K562 (cell line): Measurements from ENCODE around the gene POU4F3. TPM values are rescaled to one million over a fixed set of nuclear protein-coding genes. Genes with fewer than 3 reads are reported as not detected.

Experiments used
- ATAC-seq: fragments of 200-7000 bp; cut with Tn5 transposase; 3 replicates; pipeline ENCODE4 v1.9.1; 2020; ENCODE audit warnings: moderate library complexity
- BruUV-seq: library from RNA; stranded (reverse); fragments of 400-500 nt; replicated peaks from 2 replicates; lab custom pipeline; 2021; lab: Mats Ljungman, UMichigan
- CTCF ChIA-PET: fragments of 300-600 bp; formaldehyde crosslinking; extraction: SDS; loops from one replicate; lab custom pipeline; 2021; ENCODE audit warnings: low intra/inter-chr PET ratio; lab: Yijun Ruan, JAX
- POLR2A ChIA-PET: fragments of 300-600, 350-650 bp; sonication (Branson Sonifier 250); formaldehyde crosslinking; extraction: SDS; loops from one replicate; lab custom pipeline; 2021; ENCODE audit warnings: antibody characterized with exemption, inconsistent platforms; lab: Yijun Ruan, JAX
- DNase-seq, 4 experiments: peaks; one replicate each; pipeline versions ENCODE4 v3.0.0 to v3.0.0-alpha.2; 2011 to 2018; ENCODE audit warnings: low spot score in 3 of 4, mixed read lengths in 3 of 4; ENCODE audit errors: extremely low read depth in 1 of 4
- FAIRE-seq: peaks from 2 replicates; lab custom pipeline; 2011; peaks lifted over from hg19 to GRCh38; lab: Jason Lieb, UNC
- H2AFZ ChIP-seq: 2 replicates; pipeline ENCODE4 v1.6.0; 2011; ENCODE audit warnings: low read depth, low read length, control low read depth, inconsistent platforms
- H3K27ac ChIP-seq: fragments of 200-600 bp; 3 replicates; pipeline ENCODE4 v1.8.0; 2011; ENCODE audit warnings: low read depth, mild to moderate bottlenecking, control low read depth, inconsistent platforms, low read length, moderate library complexity, mixed read lengths; ENCODE audit errors: extremely low read depth
- H3K27me3 ChIP-seq, 2 experiments: fragments of 300-600 bp in 1 of 2; 2 replicates in 1 of 2; 3 replicates in 1 of 2; pipeline versions ENCODE4 v1.6.0 to v1.8.0; 2011; ENCODE audit warnings: inconsistent platforms in 2 of 2, low read length in 2 of 2, mild to moderate bottlenecking in 1 of 2, mixed read lengths in 1 of 2, moderate library complexity in 1 of 2; ENCODE audit not compliant: control insufficient read depth in 2 of 2, insufficient read depth in 2 of 2
- H3K36me3 ChIP-seq: fragments of 300-600 bp; 3 replicates; pipeline ENCODE4 v1.8.0; 2011; ENCODE audit warnings: mild to moderate bottlenecking, low read length, inconsistent platforms; ENCODE audit not compliant: control insufficient read depth, insufficient read depth
- H3K4me1 ChIP-seq, 2 experiments: fragments of 200-600 bp in 1 of 2; replicated peaks in 1 of 2; 2 replicates in 1 of 2; 3 replicates in 1 of 2; pipeline versions ENCODE4 v1.5.1 to v1.8.0; 2011; ENCODE audit warnings: inconsistent platforms in 2 of 2, low read length in 2 of 2, mild to moderate bottlenecking in 1 of 2, mixed read lengths in 1 of 2, moderate library complexity in 1 of 2; ENCODE audit not compliant: control insufficient read depth in 2 of 2, insufficient read depth in 2 of 2
- H3K4me2 ChIP-seq: 2 replicates; pipeline ENCODE4 v1.6.1; 2011; ENCODE audit warnings: low read length, control low read depth, inconsistent platforms, mixed read lengths; ENCODE audit not compliant: insufficient read depth
- H3K4me3 ChIP-seq: fragments of 200-600 bp; sonication (generic), shearing (Covaris generic); 2 replicates; pipeline ENCODE4 v1.5.1; 2016; ENCODE audit warnings: control low read depth, inconsistent platforms
- H3K79me2 ChIP-seq: fragments of 200-600 bp; 3 replicates; pipeline ENCODE4 v1.8.0; 2011; ENCODE audit warnings: low read length, inconsistent platforms; ENCODE audit not compliant: control insufficient read depth, insufficient read depth
- H3K9ac ChIP-seq, 2 experiments: 2 replicates each; pipeline versions ENCODE4 v1.6.0 to v1.6.1; 2011; ENCODE audit warnings: low read depth in 2 of 2, low read length in 2 of 2, control low read depth in 1 of 2, inconsistent platforms in 1 of 2, mild to moderate bottlenecking in 1 of 2, mixed read lengths in 1 of 2; ENCODE audit not compliant: insufficient read depth in 1 of 2
- H3K9me1 ChIP-seq: one replicate; pipeline ENCODE4 v1.6.0; 2011; ENCODE audit warnings: inconsistent platforms, mild to moderate bottlenecking, low read length, moderate library complexity; ENCODE audit not compliant: control insufficient read depth, insufficient read depth
- H3K9me3 ChIP-seq: replicated peaks from 2 replicates; pipeline ENCODE4 v1.5.1; 2011; ENCODE audit warnings: low read depth, low read length, inconsistent platforms; ENCODE audit not compliant: control insufficient read depth, insufficient read depth
- H4K20me1 ChIP-seq: replicated peaks from 2 replicates; pipeline ENCODE4 v1.6.1; 2011; ENCODE audit warnings: low read length, inconsistent platforms, mixed read lengths; ENCODE audit not compliant: control insufficient read depth, insufficient read depth
- CHD4 ChIP-seq: fragments of 200-600 bp; sonication (generic); IDR thresholded peaks from 3 replicates; pipeline ENCODE4 v1.6.1; 2012; ENCODE audit warnings: low read depth, mild to moderate bottlenecking, mixed read lengths, low read length, inconsistent platforms; ENCODE audit not compliant: insufficient read depth, insufficient replicate concordance, poor library complexity, severe bottlenecking
- FOSL1 ChIP-seq: fragments of 200-800 bp; sonication (Bioruptor generic); conservative IDR thresholded peaks from 2 replicates; pipeline ENCODE4 v1.6.1; 2016; ENCODE audit warnings: missing genetic modification characterization, missing compliant biosample characterization
- FOXK2 ChIP-seq, 2 experiments: fragments of 450-650 bp; IDR thresholded peaks in 1 of 2; conservative IDR thresholded peaks in 1 of 2; 2 replicates each; pipeline ENCODE4 v1.6.1; 2016; ENCODE audit warnings: low read depth in 2 of 2, mild to moderate bottlenecking in 1 of 2
- MED1 ChIP-seq: sonication (generic); formaldehyde crosslinking; IDR thresholded peaks from 2 replicates; pipeline ENCODE4 v1.8.1; 2023; ENCODE audit warnings: missing genetic modification reagents, borderline replicate concordance
- PHF8 ChIP-seq: fragments of 200-600 bp; sonication (generic); IDR thresholded peaks from 2 replicates; pipeline ENCODE4 v1.6.1; 2012; ENCODE audit warnings: mixed run types, mild to moderate bottlenecking, inconsistent platforms, low read length, moderate library complexity, borderline replicate concordance
- SMC3 ChIP-seq: conservative IDR thresholded peaks from 2 replicates; pipeline ENCODE4 v1.6.1; 2011; ENCODE audit warnings: low read depth, low read length, improper control_type of control experiment; ENCODE audit not compliant: insufficient read depth
- TOE1 ChIP-seq, 2 experiments: fragments of 450-650 bp in 1 of 2; sonication (generic) in 1 of 2; formaldehyde crosslinking in 1 of 2; IDR thresholded peaks; 2 replicates each; pipeline versions ENCODE4 v1.7.1 to v1.8.0; 2016 to 2022; ENCODE audit warnings: borderline replicate concordance in 2 of 2, mild to moderate bottlenecking in 2 of 2, antibody characterized with exemption in 1 of 2, inconsistent platforms in 1 of 2, low read depth in 1 of 2, missing genetic modification reagents in 1 of 2, moderate library complexity in 1 of 2
- ZNF79 ChIP-seq: fragments of 250-450 bp; sonication (Bioruptor Pico); IDR thresholded peaks from 2 replicates; pipeline ENCODE4 v1.4.0; 2020; ENCODE audit warnings: low read depth, mild to moderate bottlenecking, moderate library complexity
- WGBS: fragments of 100-300 bp; shearing (Covaris generic); methylation state at CpG from one replicate; pipeline ENCODE4 v1.1.6; 2016; ENCODE audit warnings: low coverage, mixed read lengths; ENCODE audit not compliant: insufficient coverage; ENCODE audit errors: missing lambda C conversion rate; 5-methylcytosine and 5-hydroxymethylcytosine counted together
- in situ Hi-C: fragments of 300-500 bp; cut with MboI; formaldehyde crosslinking; loops from 4 replicates; pipeline ENCODE4 v1.15.0; 2018; ENCODE audit warnings: inconsistent platforms, mixed read lengths
- intact Hi-C: fragments of 100-400 bp; cut with micrococcal nuclease; formaldehyde crosslinking; loops from 2 replicates; pipeline ENCODE4 v1.14.2; 2022
- polyA plus RNA-seq, 8 experiments: library from polyadenylated mRNA; depleted of rRNA in 4 of 8; stranded (reverse) in 5 of 8; unstranded in 3 of 8; fragments of >200 nt; fragmentation: Nextera tagmentation in 2 of 8; fragmentation: Illumina TruSeq in 1 of 8; extraction: Ambion mirVana in 2 of 8; extraction: Trizol in 1 of 8; gene quantifications; 2 replicates each; pipeline versions ENCODE4 v1.2.1 to v1.2.3, GENCODE V29; 2011 to 2014; ENCODE audit warnings: inconsistent platforms in 1 of 8, missing spikeins in 1 of 8
- total RNA-seq, 7 experiments: library from RNA; depleted of rRNA in 6 of 7; stranded (reverse); fragments of >200 nt in 6 of 7; fragmentation: Illumina TruSeq in 2 of 7; extraction: Trizol in 2 of 7; gene quantifications; 2 replicates each; pipeline versions ENCODE4 v1.2.1 to v1.2.3, GENCODE V29; 2011 to 2021; ENCODE audit warnings: low replicate concordance in 1 of 7
- TF ChIP-seq, protein P1 (sequence below): fragments of 250-450 bp; sonication (Bioruptor Pico); IDR thresholded peaks from 2 replicates; pipeline ENCODE4 v1.5.0; 2021
- TF ChIP-seq, protein P2 (sequence below), 2 experiments: fragments of 450-650 bp; formaldehyde crosslinking in 1 of 2; IDR thresholded peaks; 2 replicates each; pipeline versions ENCODE4 v1.4.0 to v1.6.1; 2014 to 2020; ENCODE audit warnings: mild to moderate bottlenecking in 2 of 2, borderline replicate concordance in 1 of 2, low read depth in 1 of 2

Gene POU4F3
- total and polyA plus RNA-seq, 9 of the 15 experiments (the other 6 are each of a cell fraction or from before 2014, with no cell fraction given) = 0.04 to 0.13 (median 0.07) TPM; not detected in 6

DNA sequence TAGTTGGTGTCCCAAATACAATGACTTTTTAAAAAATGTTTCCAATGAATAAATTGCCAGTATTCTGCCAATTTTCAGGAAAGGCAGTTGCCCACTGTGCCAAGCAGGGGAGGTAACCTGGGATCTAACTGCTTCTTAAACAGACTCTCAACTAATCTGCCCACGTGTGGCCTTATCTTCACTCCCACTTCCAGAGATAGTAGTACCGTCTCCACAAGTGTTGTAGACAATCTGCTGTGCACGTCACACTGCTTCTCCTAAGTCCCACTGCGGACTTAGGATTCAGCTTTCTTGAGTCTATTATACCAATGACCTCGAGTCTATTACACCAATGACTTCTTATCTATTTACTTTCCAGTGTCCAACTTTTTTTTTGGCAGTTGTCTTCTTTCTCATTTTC is 21.2 kb downstream of the POU4F3 start:
- Histone ChIP-seq H3K27ac (no peak overlapping the region), H2AFZ (no peak overlapping the region), H3K4me2 (no peak overlapping the region), H3K9ac (no peak overlapping the region), H3K4me1 (no peaks in the 10 kb centered on the region), H3K9me3 (no peaks in the 10 kb centered on the region), H3K9me1 (no peaks in the 10 kb centered on the region), H3K27me3 (no peaks in the 10 kb centered on the region; a peak in 1 of 5 replicates), H4K20me1 (no peaks in the 10 kb centered on the region), H3K79me2 (no peaks in the 10 kb centered on the region), H3K4me3 (no peak overlapping the region), H3K36me3 (no peaks in the 10 kb centered on the region)
- intact Hi-C loops = no loop called here
- no peak for ATAC-seq
- TF ChIP-seq FOXK2 (conservative IDR thresholded peaks at IDR 0.05 in 1 of 2, IDR thresholded peaks at IDR 0.05 in 1 of 2; ENCODE audit: low read depth in 2 of 2) (no peak), CHD4 (no peak), ZNF79 (CRISPR knock-in tag) (no peak), FOSL1 (no peak), PHF8 (no peak), MED1 (CRISPR knock-in tag) (no peak), TOE1 (IDR thresholded peaks at IDR 0.05; ENCODE audit: borderline replicate concordance) (no peak), TOE1 (CRISPR knock-in tag; IDR thresholded peaks at IDR 0.05; ENCODE audit: borderline replicate concordance, low read depth) (no peak), SMC3 (no peak)
- TF ChIP-seq, protein P1, sequence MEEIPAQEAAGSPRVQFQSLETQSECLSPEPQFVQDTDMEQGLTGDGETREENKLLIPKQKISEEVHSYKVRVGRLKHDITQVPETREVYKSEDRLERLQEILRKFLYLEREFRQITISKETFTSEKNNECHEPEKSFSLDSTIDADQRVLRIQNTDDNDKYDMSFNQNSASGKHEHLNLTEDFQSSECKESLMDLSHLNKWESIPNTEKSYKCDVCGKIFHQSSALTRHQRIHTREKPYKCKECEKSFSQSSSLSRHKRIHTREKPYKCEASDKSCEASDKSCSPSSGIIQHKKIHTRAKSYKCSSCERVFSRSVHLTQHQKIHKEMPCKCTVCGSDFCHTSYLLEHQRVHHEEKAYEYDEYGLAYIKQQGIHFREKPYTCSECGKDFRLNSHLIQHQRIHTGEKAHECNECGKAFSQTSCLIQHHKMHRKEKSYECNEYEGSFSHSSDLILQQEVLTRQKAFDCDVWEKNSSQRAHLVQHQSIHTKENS (CRISPR knock-in tag) = no peak
- TF ChIP-seq, protein P2, sequence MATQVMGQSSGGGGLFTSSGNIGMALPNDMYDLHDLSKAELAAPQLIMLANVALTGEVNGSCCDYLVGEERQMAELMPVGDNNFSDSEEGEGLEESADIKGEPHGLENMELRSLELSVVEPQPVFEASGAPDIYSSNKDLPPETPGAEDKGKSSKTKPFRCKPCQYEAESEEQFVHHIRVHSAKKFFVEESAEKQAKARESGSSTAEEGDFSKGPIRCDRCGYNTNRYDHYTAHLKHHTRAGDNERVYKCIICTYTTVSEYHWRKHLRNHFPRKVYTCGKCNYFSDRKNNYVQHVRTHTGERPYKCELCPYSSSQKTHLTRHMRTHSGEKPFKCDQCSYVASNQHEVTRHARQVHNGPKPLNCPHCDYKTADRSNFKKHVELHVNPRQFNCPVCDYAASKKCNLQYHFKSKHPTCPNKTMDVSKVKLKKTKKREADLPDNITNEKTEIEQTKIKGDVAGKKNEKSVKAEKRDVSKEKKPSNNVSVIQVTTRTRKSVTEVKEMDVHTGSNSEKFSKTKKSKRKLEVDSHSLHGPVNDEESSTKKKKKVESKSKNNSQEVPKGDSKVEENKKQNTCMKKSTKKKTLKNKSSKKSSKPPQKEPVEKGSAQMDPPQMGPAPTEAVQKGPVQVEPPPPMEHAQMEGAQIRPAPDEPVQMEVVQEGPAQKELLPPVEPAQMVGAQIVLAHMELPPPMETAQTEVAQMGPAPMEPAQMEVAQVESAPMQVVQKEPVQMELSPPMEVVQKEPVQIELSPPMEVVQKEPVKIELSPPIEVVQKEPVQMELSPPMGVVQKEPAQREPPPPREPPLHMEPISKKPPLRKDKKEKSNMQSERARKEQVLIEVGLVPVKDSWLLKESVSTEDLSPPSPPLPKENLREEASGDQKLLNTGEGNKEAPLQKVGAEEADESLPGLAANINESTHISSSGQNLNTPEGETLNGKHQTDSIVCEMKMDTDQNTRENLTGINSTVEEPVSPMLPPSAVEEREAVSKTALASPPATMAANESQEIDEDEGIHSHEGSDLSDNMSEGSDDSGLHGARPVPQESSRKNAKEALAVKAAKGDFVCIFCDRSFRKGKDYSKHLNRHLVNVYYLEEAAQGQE (IDR thresholded peaks at IDR 0.05; ENCODE audit: borderline replicate concordance) = no peak
- TF ChIP-seq, protein P2 (CRISPR knock-in tag; IDR thresholded peaks at IDR 0.05; ENCODE audit: low read depth) = no peak
- WGBS = 2% methylated on average over 5 of the region's 5 CpGs
- DNase-seq = no peak
- in situ Hi-C loops = no loop called here
- BruUV-seq = no TSS peak
- FAIRE-seq = no peak
- POLR2A ChIA-PET = interaction anchor here (0.6 to 0.9 kb wide), 3 partner anchors 8 to 40 kb away, joined by 3 read pairs; no protein-coding TSS in a partner anchor
- CTCF ChIA-PET = no interaction called here
